ENCODE measurements around the gene SLC12A7.
"Not testable (repeated sequence)": the region's sequence is repeated elsewhere in the genome, so short reads cannot be mapped to it uniquely, and the experiment has no call there.

The SLC12A7 gene

GRCh38 chr5:1006656-1007071 lies 105.2 kb downstream of the SLC12A7 start:
- no peak for DNase-seq (ENCODE audit: low read depth)

- no peak for DNase-seq (ENCODE audit: low read depth)
These were observed 105.8 kb downstream of the SLC12A7 start for GRCh38 chr5:1005904-1006655.

- DNase-seq (ENCODE audit: low read depth): no peak
These were observed 106.5 kb downstream of the SLC12A7 start for GRCh38 chr5:1005249-1005851.

- DNase-seq (ENCODE audit: low read depth): no peak
These were observed 107.2 kb downstream of the SLC12A7 start for GRCh38 chr5:1004461-1005248.

GRCh38 chr5:1003296-1003937 lies 108.4 kb downstream of the SLC12A7 start:
- DNase-seq (ENCODE audit: low read depth): no peak

GRCh38 chr5:1002836-1003235 lies 109.0 kb downstream of the SLC12A7 start:
- DNase-seq (ENCODE audit: low read depth): no peak

- DNase-seq (ENCODE audit: low read depth): no peak
These were observed 109.7 kb downstream of the SLC12A7 start for GRCh38 chr5:1002271-1002546.

GRCh38 chr5:1001406-1002270 lies 110.2 kb downstream of the SLC12A7 start:
- no peak for DNase-seq (ENCODE audit: low read depth)

GRCh38 chr5:1000831-1001230 lies 111.0 kb downstream of the SLC12A7 start:
- not testable (repeated sequence) for DNase-seq (ENCODE audit: low read depth)

Data from CMK (cell line).